Testis (tissue), 2 donors: ENCODE measurements around the gene TCF3.

Source experiments
- CTCF ChIP-seq, 3 experiments: fragments of 450-650 bp in 2 of 3; fragments of 200-600 bp in 1 of 3; sonication (generic) in 1 of 3; IDR thresholded peaks; one replicate each; pipeline ENCODE4 v1.5.1; 2016 to 2019; ENCODE audit warnings: antibody characterized with exemption in 3 of 3, mild to moderate bottlenecking in 2 of 3, moderate library complexity in 1 of 3
- POLR2A ChIP-seq: fragments of 450-650 bp; IDR thresholded peaks from one replicate; pipeline ENCODE4 v1.6.1; 2017; ENCODE audit warnings: antibody characterized with exemption, mild to moderate bottlenecking, moderate library complexity

GRCh38 chr19:1678073-1678472, 25.7 kb upstream of the TCF3 start:
- TF ChIP-seq CTCF (IDR thresholded peaks at IDR 0.05) (no peak), POLR2A (no peak)
